ENCODE results near the gene ATP23. TPM values are rescaled to one million over a fixed set of nuclear protein-coding genes. Genes with fewer than 3 reads are reported as not detected.

ATP23 gene
- total RNA-seq, 1 experiment from 2014 or later = 9.1 TPM

- Histone ChIP-seq H3K9me2 (ENCODE audit: insufficient read depth) (no peaks in the 10 kb centered on the region), H3K27me3 (ENCODE audit: insufficient read depth, low read length) (no peaks in the 10 kb centered on the region), H3K79me2 (ENCODE audit: insufficient read depth, low read length) (no peaks in the 10 kb centered on the region), H4K20me1 (ENCODE audit: insufficient read depth) (no peaks in the 10 kb centered on the region), H3K9me3 (ENCODE audit: control insufficient read depth in 1 of 2, insufficient read depth in 1 of 2, low read depth in 1 of 2, low read length in 2 of 2) (no peaks in the 10 kb centered on the region), H3K4me1 (ENCODE audit: control insufficient read depth in 1 of 2, insufficient read depth in 2 of 2, low read length in 2 of 2) (peaks cover 0 to 4% of the 10 kb centered on the region in 2 experiments; a peak in 3 of 4 replicates), H3K27ac (ENCODE audit: low read depth, low read length) (no peak overlapping the region), H3K36me3 (ENCODE audit: control insufficient read depth in 1 of 2, insufficient read depth in 2 of 2, low read length in 2 of 2) (no peaks in the 10 kb centered on the region), H3K9ac (ENCODE audit: low read length) (no peak overlapping the region), H3K4me3 (replicated peaks in 1 of 2; ENCODE audit: low read depth in 1 of 2, low read length in 2 of 2) (no peak overlapping the region), H3K4me2 (ENCODE audit: low read length) (no peak overlapping the region), H2AFZ (ENCODE audit: low read depth, low read length, poor library complexity, severe bottlenecking) (no peak overlapping the region)
- no peak for TF ChIP-seq YY1 (IDR thresholded peaks at IDR 0.05; ENCODE audit: extremely low read depth, insufficient replicate concordance, low read depth, low read length)
- TF ChIP-seq ZBTB33 (IDR thresholded peaks at IDR 0.05; ENCODE audit: extremely low read depth, insufficient replicate concordance, low read length) = no peak
- TF ChIP-seq ZNF274 (IDR thresholded peaks at IDR 0.05; ENCODE audit: low read depth, low read length) = no peak
- TF ChIP-seq ELF1 (IDR thresholded peaks at IDR 0.05; ENCODE audit: borderline replicate concordance, low read depth) = no peak
- no peak for TF ChIP-seq ATF3 (IDR thresholded peaks at IDR 0.05)
- CTCF ChIA-PET = interaction anchor here (2.0 kb wide), 1 partner anchor 63 kb away, joined by 6 read pairs; no protein-coding TSS in a partner anchor
- ATAC-seq (no peak), DNase-seq (ENCODE audit: low read depth, low spot score) (no peak)
- BruUV-seq (replicated peaks) = no TSS peak
- RAD21 ChIA-PET (ENCODE audit: low non-redundant PET in 1 of 2, low total read pairs in 2 of 2, uncharacterized antibody in 2 of 2, unreplicated experiment in 2 of 2) = interaction anchor here in 1 of 2 experiments (0.7 kb wide), 1 partner anchor 48 kb away, joined by 5 read pairs; no protein-coding TSS in a partner anchor
- POLR2A ChIA-PET = no interaction called here
- intact Hi-C loops (cut with micrococcal nuclease) = no loop called here
These were observed 45.8 kb upstream of the ATP23 start for GRCh38 chr12:57895389-57896114.

- H3K9ac ChIP-seq (ENCODE audit: low read length) = no peak overlapping the region
- H3K9me2 ChIP-seq (ENCODE audit: insufficient read depth) = no peaks in the 10 kb centered on the region
- H3K4me3 ChIP-seq (replicated peaks in 1 of 2; ENCODE audit: low read depth in 1 of 2, low read length in 2 of 2) = no peak overlapping the region
- ATAC-seq = no peak
- no peak overlapping the region for H3K27ac ChIP-seq (ENCODE audit: low read depth, low read length)
- no peaks in the 10 kb centered on the region for H3K9me3 ChIP-seq (ENCODE audit: control insufficient read depth in 1 of 2, insufficient read depth in 1 of 2, low read depth in 1 of 2, low read length in 2 of 2)
- intact Hi-C loops (cut with micrococcal nuclease) = no loop called here
- no peak overlapping the region for H3K4me2 ChIP-seq (ENCODE audit: low read length)
- H2AFZ ChIP-seq (ENCODE audit: low read depth, low read length, poor library complexity, severe bottlenecking) = no peak overlapping the region
- no peaks in the 10 kb centered on the region for H4K20me1 ChIP-seq (ENCODE audit: insufficient read depth)
- H3K36me3 ChIP-seq (ENCODE audit: control insufficient read depth in 1 of 2, insufficient read depth in 2 of 2, low read length in 2 of 2) = no peaks in the 10 kb centered on the region
- no peaks in the 10 kb centered on the region for H3K4me1 ChIP-seq (ENCODE audit: control insufficient read depth in 1 of 2, insufficient read depth in 2 of 2, low read length in 2 of 2)
- H3K27me3 ChIP-seq (ENCODE audit: insufficient read depth, low read length) = no peaks in the 10 kb centered on the region
- POLR2A ChIA-PET = no interaction called here
- DNase-seq (ENCODE audit: low read depth, low spot score) = no peak
- RAD21 ChIA-PET (ENCODE audit: low non-redundant PET in 1 of 2, low total read pairs in 2 of 2, uncharacterized antibody in 2 of 2, unreplicated experiment in 2 of 2) = no interaction called here
- BruUV-seq (replicated peaks) = no TSS peak
- CTCF ChIA-PET = interaction anchor here (2.0 kb wide), 1 partner anchor 64 kb away, joined by 6 read pairs; no protein-coding TSS in a partner anchor
- TF ChIP-seq POLR2AphosphoS5 (IDR thresholded peaks at IDR 0.05; ENCODE audit: low read depth, low read length) = no peak
- no peak for TF ChIP-seq ZFX (IDR thresholded peaks at IDR 0.05)
- TF ChIP-seq SP1 (IDR thresholded peaks at IDR 0.05; ENCODE audit: low read depth) = no peak
- no peak for TF ChIP-seq POLR2A (IDR thresholded peaks at IDR 0.05; ENCODE audit: borderline replicate concordance, extremely low read depth, insufficient read depth, insufficient read length)
- no peak for TF ChIP-seq MAX (IDR thresholded peaks at IDR 0.05)
- TF ChIP-seq CEBPB (IDR thresholded peaks at IDR 0.05; ENCODE audit: low read depth) = no peak
- no peak for TF ChIP-seq ATF3 (IDR thresholded peaks at IDR 0.05)
- no peak for TF ChIP-seq ZBTB33 (IDR thresholded peaks at IDR 0.05; ENCODE audit: extremely low read depth, insufficient replicate concordance, low read length)
- no peak for TF ChIP-seq RAD21 (IDR thresholded peaks at IDR 0.05; ENCODE audit: low read depth)
- TF ChIP-seq EGR1 (IDR thresholded peaks at IDR 0.05; ENCODE audit: low read depth) = no peak
- no peaks in the 10 kb centered on the region for H3K79me2 ChIP-seq (ENCODE audit: insufficient read depth, low read length)
These were observed 45.3 kb upstream of the ATP23 start for GRCh38 chr12:57896115-57896433.
